Skeletal muscle satellite cell (primary cell): Measurements from ENCODE around the gene RNF186.
"Not testable (repeated sequence)": the region's sequence is repeated elsewhere in the genome, so short reads cannot be mapped to it uniquely, and the experiment has no call there.

Source experiments
- H3K27me3 ChIP-seq: 2 replicates; pipeline ENCODE4 v1.7.0; 2013; ENCODE audit warnings: low read length; ENCODE audit not compliant: control insufficient read depth, insufficient read depth
- H3K36me3 ChIP-seq: 2 replicates; pipeline ENCODE4 v1.7.0; 2013; ENCODE audit warnings: mild to moderate bottlenecking, control low read depth, low read length; ENCODE audit not compliant: insufficient read depth
- H3K4me1 ChIP-seq: 2 replicates; pipeline ENCODE4 v1.7.0; 2013; ENCODE audit warnings: low read length; ENCODE audit not compliant: control insufficient read depth, insufficient read depth
- H3K4me2 ChIP-seq: 2 replicates; pipeline ENCODE4 v1.7.0; 2013; ENCODE audit warnings: mild to moderate bottlenecking, low read length
- H3K4me3 ChIP-seq: 2 replicates; pipeline ENCODE4 v1.7.0; 2013; ENCODE audit warnings: low read length
- H3K9ac ChIP-seq: 2 replicates; pipeline ENCODE4 v1.7.0; 2013; ENCODE audit warnings: mild to moderate bottlenecking, low read depth, low read length, moderate library complexity
- H3K9me3 ChIP-seq: replicated peaks from 2 replicates; pipeline ENCODE4 v1.7.0; 2013; ENCODE audit warnings: mild to moderate bottlenecking, control low read depth, low read length

Gene RNF186

GRCh38 chr1:19824036-19824435 is 9.0 kb upstream of the RNF186 start:
- peaks cover 5% of the 10 kb centered on the region for H3K27me3 ChIP-seq
- no peaks in the 10 kb centered on the region for H3K36me3 ChIP-seq
- no peak overlapping the region for H3K9ac ChIP-seq
- no peak overlapping the region for H3K4me2 ChIP-seq
- H3K9me3 ChIP-seq: no peaks in the 10 kb centered on the region
- H3K4me3 ChIP-seq: no peak overlapping the region
- no peaks in the 10 kb centered on the region for H3K4me1 ChIP-seq

- no peaks in the 10 kb centered on the region for H3K36me3 ChIP-seq
- H3K27me3 ChIP-seq: peaks cover 37% of the 10 kb centered on the region
These were observed 4.6 kb upstream of the RNF186 start for GRCh38 chr1:19819701-19820100.

GRCh38 chr1:19818324-19818723 is 3.2 kb upstream of the RNF186 start:
- Histone ChIP-seq H3K4me3 (no peak overlapping the region), H3K4me1 (no peaks in the 10 kb centered on the region)

More at GRCh38 chr1:19819701-19820100, 4.6 kb upstream of the RNF186 start:
- Histone ChIP-seq H3K9ac (no peak overlapping the region), H3K4me1 (no peaks in the 10 kb centered on the region), H3K4me3 (no peak overlapping the region), H3K4me2 (no peak overlapping the region), H3K9me3 (no peaks in the 10 kb centered on the region)

GRCh38 chr1:19817160-19817559 is 2.1 kb upstream of the RNF186 start:
- H3K9ac ChIP-seq: no peak overlapping the region
- H3K27me3 ChIP-seq: peaks cover 52% of the 10 kb centered on the region
- no peaks in the 10 kb centered on the region for H3K9me3 ChIP-seq
- no peaks in the 10 kb centered on the region for H3K36me3 ChIP-seq
- no peaks in the 10 kb centered on the region for H3K4me1 ChIP-seq
- H3K4me2 ChIP-seq: no peak overlapping the region
- H3K4me3 ChIP-seq: no peak overlapping the region

More at GRCh38 chr1:19818324-19818723, 3.2 kb upstream of the RNF186 start:
- Histone ChIP-seq H3K4me2 (no peak overlapping the region), H3K9me3 (no peaks in the 10 kb centered on the region), H3K27me3 (peaks cover 50% of the 10 kb centered on the region), H3K9ac (no peak overlapping the region), H3K36me3 (no peaks in the 10 kb centered on the region)

- H3K9me3 ChIP-seq, H3K4me1 ChIP-seq, H3K36me3 ChIP-seq, H3K4me2 ChIP-seq, H3K9ac ChIP-seq, H3K4me3 ChIP-seq: not testable (repeated sequence)
- peaks cover 50% of the 10 kb centered on the region for H3K27me3 ChIP-seq
These were observed 1.6 kb upstream of the RNF186 start for GRCh38 chr1:19816737-19817086.

- Histone ChIP-seq H3K27me3 (peaks cover 50% of the 10 kb centered on the region), H3K4me1 (no peaks in the 10 kb centered on the region), H3K9me3 (no peaks in the 10 kb centered on the region), H3K9ac (no peak overlapping the region), H3K36me3 (no peaks in the 10 kb centered on the region), H3K4me2 (no peak overlapping the region), H3K4me3 (no peak overlapping the region)
These were observed 986 bp upstream of the RNF186 start for GRCh38 chr1:19815801-19816736.

- Histone ChIP-seq H3K4me1 (no peaks in the 10 kb centered on the region), H3K36me3 (no peaks in the 10 kb centered on the region), H3K27me3 (peaks cover 52% of the 10 kb centered on the region)
These were observed 830 bp downstream of the RNF186 start for GRCh38 chr1:19814244-19814661.

GRCh38 chr1:19813643-19813960 is 1.5 kb downstream of the RNF186 start:
- no peak overlapping the region for H3K4me3 ChIP-seq
- H3K27me3 ChIP-seq: peaks cover 52% of the 10 kb centered on the region
- H3K9me3 ChIP-seq: no peaks in the 10 kb centered on the region
- no peak overlapping the region for H3K4me2 ChIP-seq
- no peaks in the 10 kb centered on the region for H3K4me1 ChIP-seq
- no peaks in the 10 kb centered on the region for H3K36me3 ChIP-seq
- H3K9ac ChIP-seq: no peak overlapping the region

More at GRCh38 chr1:19814244-19814661, 830 bp downstream of the RNF186 start:
- Histone ChIP-seq H3K9ac (no peak overlapping the region), H3K9me3 (no peaks in the 10 kb centered on the region), H3K4me2 (no peak overlapping the region), H3K4me3 (no peak overlapping the region)

GRCh38 chr1:19812875-19813642 is 2.0 kb downstream of the RNF186 start:
- no peaks in the 10 kb centered on the region for H3K4me1 ChIP-seq
- H3K9me3 ChIP-seq: no peaks in the 10 kb centered on the region
- H3K9ac ChIP-seq: no peak overlapping the region
- peaks cover 52% of the 10 kb centered on the region for H3K27me3 ChIP-seq
- no peaks in the 10 kb centered on the region for H3K36me3 ChIP-seq
- no peak overlapping the region for H3K4me2 ChIP-seq
- H3K4me3 ChIP-seq: no peak overlapping the region

- Histone ChIP-seq H3K4me3 (no peak overlapping the region), H3K9me3 (no peaks in the 10 kb centered on the region), H3K4me2 (no peak overlapping the region), H3K9ac (no peak overlapping the region), H3K4me1 (no peaks in the 10 kb centered on the region), H3K36me3 (no peaks in the 10 kb centered on the region), H3K27me3 (peaks cover 36% of the 10 kb centered on the region)
These were observed 3.8 kb downstream of the RNF186 start for GRCh38 chr1:19811206-19811851.

- Histone ChIP-seq H3K27me3 (peaks cover 19% of the 10 kb centered on the region), H3K9ac (no peak overlapping the region), H3K4me2 (no peak overlapping the region), H3K36me3 (no peaks in the 10 kb centered on the region), H3K4me3 (no peak overlapping the region), H3K4me1 (no peaks in the 10 kb centered on the region), H3K9me3 (no peaks in the 10 kb centered on the region)
These were observed 5.9 kb downstream of the RNF186 start for GRCh38 chr1:19809044-19809750.
